ENCODE results near the gene RDH5.

Gene RDH5, protein sequence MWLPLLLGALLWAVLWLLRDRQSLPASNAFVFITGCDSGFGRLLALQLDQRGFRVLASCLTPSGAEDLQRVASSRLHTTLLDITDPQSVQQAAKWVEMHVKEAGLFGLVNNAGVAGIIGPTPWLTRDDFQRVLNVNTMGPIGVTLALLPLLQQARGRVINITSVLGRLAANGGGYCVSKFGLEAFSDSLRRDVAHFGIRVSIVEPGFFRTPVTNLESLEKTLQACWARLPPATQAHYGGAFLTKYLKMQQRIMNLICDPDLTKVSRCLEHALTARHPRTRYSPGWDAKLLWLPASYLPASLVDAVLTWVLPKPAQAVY
- total RNA-seq: 1.2 to 3.5 (median 1.3) reads per million in 3 donors

DNA sequence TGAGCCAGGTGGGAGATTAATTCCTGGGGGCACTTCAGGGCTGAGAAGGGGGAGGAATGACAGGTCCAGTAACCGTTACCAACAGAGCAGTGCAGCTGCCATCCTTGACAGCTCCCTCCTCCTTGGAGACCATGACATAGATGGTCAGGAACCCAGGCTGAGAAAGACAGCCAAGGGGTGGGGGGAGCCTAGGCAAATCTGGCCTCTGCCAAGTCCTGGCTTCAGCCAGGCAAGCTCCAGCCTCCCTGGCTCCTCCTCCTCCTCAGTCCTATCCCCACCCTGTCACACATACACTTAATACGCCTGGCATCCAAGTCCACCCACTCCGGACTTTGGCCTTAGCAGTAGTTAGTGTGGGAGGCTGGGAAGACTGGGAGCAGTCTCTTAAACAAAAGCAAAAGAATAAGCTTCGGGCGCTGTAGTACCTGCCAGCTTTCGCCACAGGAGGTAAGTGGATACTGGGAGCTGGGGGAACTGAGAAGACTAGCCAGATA is at the start of gene RDH5:
TSS of gene RDH5 (plus strand) at position 323 of the 494 bp plus-strand sequence. CDS start 792 bp downstream, outside the sequence.
- no peak within 1 kb of the TSS for H3K27ac ChIP-seq (ENCODE audit: insufficient read depth, low read length, poor library complexity, severe bottlenecking)
- H3K27me3 ChIP-seq (replicated peaks; ENCODE audit: control insufficient read depth, insufficient read depth, low read length, poor library complexity, severe bottlenecking): no peaks in the 10 kb centered on the region
- DNase-seq: no peak
- H3K9me3 ChIP-seq (ENCODE audit: control insufficient read depth, low read length): no peaks in the 10 kb centered on the region
- H3K4me1 ChIP-seq (ENCODE audit: control insufficient read depth, insufficient read depth, low read length, poor library complexity, severe bottlenecking): peaks cover 21% of the 10 kb centered on the region
- no peak within 1 kb of the TSS for H3K4me3 ChIP-seq (ENCODE audit: insufficient read depth, low read depth, low read length, poor library complexity, severe bottlenecking)
- peaks cover 16% of the 10 kb centered on the region for H3K36me3 ChIP-seq (ENCODE audit: control insufficient read depth, insufficient read depth, low read length)

DNA sequence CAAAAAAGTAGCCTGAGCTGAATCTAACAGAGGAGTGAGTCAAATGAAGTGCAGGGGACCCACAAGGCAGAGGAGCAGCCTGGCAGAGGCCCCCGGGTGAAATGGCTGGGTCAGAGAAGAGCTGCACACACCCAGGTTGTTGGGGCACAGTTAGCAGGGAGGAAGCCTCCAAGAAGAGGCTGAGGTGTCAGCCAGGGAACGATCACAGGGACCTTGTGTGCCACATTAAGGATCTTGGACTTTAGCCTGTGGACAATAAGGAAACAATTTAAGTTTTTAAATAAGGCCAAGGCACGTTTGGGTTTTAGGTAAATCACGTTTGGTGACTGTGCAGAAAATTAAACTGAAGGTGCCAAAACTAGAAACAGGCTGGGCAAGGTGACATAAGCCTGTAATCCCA is 48.4 kb upstream of the RDH5 start:
- Histone ChIP-seq H3K9me3 (ENCODE audit: control insufficient read depth, low read length) (no peaks in the 10 kb centered on the region), H3K36me3 (ENCODE audit: control insufficient read depth, insufficient read depth, low read length) (no peaks in the 10 kb centered on the region), H3K27me3 (replicated peaks; ENCODE audit: control insufficient read depth, insufficient read depth, low read length, poor library complexity, severe bottlenecking) (no peaks in the 10 kb centered on the region), H3K4me1 (ENCODE audit: control insufficient read depth, insufficient read depth, low read length, poor library complexity, severe bottlenecking) (no peaks in the 10 kb centered on the region), H3K4me3 (ENCODE audit: insufficient read depth, low read depth, low read length, poor library complexity, severe bottlenecking) (no peak overlapping the region), H3K27ac (ENCODE audit: insufficient read depth, low read length, poor library complexity, severe bottlenecking) (no peak overlapping the region)
- DNase-seq: no peak

- no peaks in the 10 kb centered on the region for H3K4me1 ChIP-seq (ENCODE audit: control insufficient read depth, insufficient read depth, low read length, poor library complexity, severe bottlenecking)
- no peak overlapping the region for H3K27ac ChIP-seq (ENCODE audit: insufficient read depth, low read length, poor library complexity, severe bottlenecking)
- no peaks in the 10 kb centered on the region for H3K9me3 ChIP-seq (ENCODE audit: control insufficient read depth, low read length)
- no peak for DNase-seq
- no peaks in the 10 kb centered on the region for H3K27me3 ChIP-seq (replicated peaks; ENCODE audit: control insufficient read depth, insufficient read depth, low read length, poor library complexity, severe bottlenecking)
- no peaks in the 10 kb centered on the region for H3K36me3 ChIP-seq (ENCODE audit: control insufficient read depth, insufficient read depth, low read length)
- no peak overlapping the region for H3K4me3 ChIP-seq (ENCODE audit: insufficient read depth, low read depth, low read length, poor library complexity, severe bottlenecking)
These were observed 46.6 kb upstream of the RDH5 start for GRCh38 chr12:55673638-55674037.

DNA sequence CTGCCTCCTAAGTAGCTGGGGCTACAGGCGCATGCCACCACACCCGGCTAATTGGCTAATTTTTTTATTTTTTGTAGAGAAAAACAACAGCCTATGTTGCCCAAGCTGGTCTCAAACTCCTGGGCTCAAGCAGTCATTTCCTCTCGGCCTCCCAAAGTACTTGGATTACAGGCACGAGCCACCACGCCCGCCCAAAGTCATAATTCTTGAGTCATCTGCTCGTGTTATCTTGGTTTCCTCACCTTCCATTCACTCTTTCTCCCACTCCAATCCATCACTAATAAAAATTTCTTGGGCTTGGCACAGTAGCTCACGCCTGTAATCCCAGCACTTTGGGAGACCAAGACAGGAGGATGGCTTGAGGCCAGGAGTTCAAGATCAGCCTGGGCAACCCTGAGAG is 44.5 kb upstream of the RDH5 start:
- no peaks in the 10 kb centered on the region for H3K4me1 ChIP-seq (ENCODE audit: control insufficient read depth, insufficient read depth, low read length, poor library complexity, severe bottlenecking)
- no peak overlapping the region for H3K27ac ChIP-seq (ENCODE audit: insufficient read depth, low read length, poor library complexity, severe bottlenecking)
- H3K27me3 ChIP-seq (replicated peaks; ENCODE audit: control insufficient read depth, insufficient read depth, low read length, poor library complexity, severe bottlenecking): peaks cover 3% of the 10 kb centered on the region
- H3K36me3 ChIP-seq (ENCODE audit: control insufficient read depth, insufficient read depth, low read length): no peaks in the 10 kb centered on the region
- no peak for DNase-seq
- no peak overlapping the region for H3K4me3 ChIP-seq (ENCODE audit: insufficient read depth, low read depth, low read length, poor library complexity, severe bottlenecking)
- H3K9me3 ChIP-seq (ENCODE audit: control insufficient read depth, low read length): no peaks in the 10 kb centered on the region

GRCh38 chr12:55676707-55677106 is 43.5 kb upstream of the RDH5 start:
- Histone ChIP-seq H3K4me3 (ENCODE audit: insufficient read depth, low read depth, low read length, poor library complexity, severe bottlenecking) (no peak overlapping the region), H3K27ac (ENCODE audit: insufficient read depth, low read length, poor library complexity, severe bottlenecking) (no peak overlapping the region), H3K9me3 (ENCODE audit: control insufficient read depth, low read length) (no peaks in the 10 kb centered on the region), H3K4me1 (ENCODE audit: control insufficient read depth, insufficient read depth, low read length, poor library complexity, severe bottlenecking) (no peaks in the 10 kb centered on the region), H3K36me3 (ENCODE audit: control insufficient read depth, insufficient read depth, low read length) (no peaks in the 10 kb centered on the region), H3K27me3 (replicated peaks; ENCODE audit: control insufficient read depth, insufficient read depth, low read length, poor library complexity, severe bottlenecking) (peaks cover 9% of the 10 kb centered on the region)
- DNase-seq: no peak

DNA sequence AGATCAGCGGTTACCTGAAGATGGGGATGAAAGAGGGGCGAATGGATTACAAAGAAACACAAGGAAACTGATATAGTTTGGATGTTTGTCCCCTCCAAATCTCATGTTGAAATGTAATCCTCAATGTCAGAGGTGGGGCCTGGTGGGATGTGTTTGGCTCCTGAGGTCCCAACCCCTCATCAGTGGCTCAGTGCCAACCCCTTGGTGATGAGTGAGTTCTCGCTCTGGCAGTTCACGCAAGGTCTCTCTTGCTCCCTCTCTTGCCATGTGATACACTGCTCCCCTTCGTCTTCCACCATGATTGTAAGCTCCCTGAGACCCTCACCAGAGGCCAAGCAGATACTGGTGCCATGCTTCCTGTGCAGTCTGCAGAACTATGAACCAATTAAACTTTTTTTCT is 40.5 kb upstream of the RDH5 start:
- no peaks in the 10 kb centered on the region for H3K9me3 ChIP-seq (ENCODE audit: control insufficient read depth, low read length)
- no peak overlapping the region for H3K27ac ChIP-seq (ENCODE audit: insufficient read depth, low read length, poor library complexity, severe bottlenecking)
- H3K36me3 ChIP-seq (ENCODE audit: control insufficient read depth, insufficient read depth, low read length): no peaks in the 10 kb centered on the region
- no peak for DNase-seq
- no peak overlapping the region for H3K4me3 ChIP-seq (ENCODE audit: insufficient read depth, low read depth, low read length, poor library complexity, severe bottlenecking)
- H3K27me3 ChIP-seq (replicated peaks; ENCODE audit: control insufficient read depth, insufficient read depth, low read length, poor library complexity, severe bottlenecking): peaks cover 10% of the 10 kb centered on the region
- no peaks in the 10 kb centered on the region for H3K4me1 ChIP-seq (ENCODE audit: control insufficient read depth, insufficient read depth, low read length, poor library complexity, severe bottlenecking)

DNA sequence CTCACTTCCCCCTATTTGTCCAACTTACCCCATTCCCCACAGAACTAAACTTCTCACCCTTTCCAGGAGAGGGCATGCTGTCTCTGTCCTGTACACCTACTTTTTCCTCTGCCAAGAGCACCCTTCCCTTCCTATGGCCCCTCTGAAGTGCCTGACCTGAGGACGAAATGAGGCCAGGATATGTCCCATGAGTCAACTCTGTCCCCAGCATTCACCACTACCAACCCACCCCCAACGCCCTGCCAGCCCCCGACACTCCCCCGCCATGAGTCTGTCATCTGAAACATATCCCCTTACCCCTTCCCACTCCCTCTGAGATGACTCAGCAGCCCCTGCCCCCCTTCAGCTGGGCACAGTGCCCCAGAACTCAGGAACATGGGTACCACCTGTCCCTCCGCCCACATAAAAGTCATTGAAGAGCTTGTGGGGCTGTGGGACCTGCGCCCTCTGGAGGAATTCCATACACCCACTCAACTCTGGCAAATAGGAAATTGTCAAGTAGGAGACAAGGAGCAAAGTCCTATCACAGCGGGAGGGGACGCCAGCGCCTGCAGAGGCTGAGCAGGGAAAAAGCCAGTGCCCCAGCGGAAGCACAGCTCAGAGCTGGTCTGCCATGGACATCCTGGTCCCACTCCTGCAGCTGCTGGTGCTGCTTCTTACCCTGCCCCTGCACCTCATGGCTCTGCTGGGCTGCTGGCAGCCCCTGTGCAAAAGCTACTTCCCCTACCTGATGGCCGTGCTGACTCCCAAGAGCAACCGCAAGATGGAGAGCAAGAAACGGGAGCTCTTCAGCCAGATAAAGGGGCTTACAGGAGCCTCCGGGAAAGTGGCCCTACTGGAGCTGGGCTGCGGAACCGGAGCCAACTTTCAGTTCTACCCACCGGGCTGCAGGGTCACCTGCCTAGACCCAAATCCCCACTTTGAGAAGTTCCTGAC is 38.8 kb upstream of the RDH5 start:
- no peaks in the 10 kb centered on the region for H3K4me1 ChIP-seq (ENCODE audit: control insufficient read depth, insufficient read depth, low read length, poor library complexity, severe bottlenecking)
- H3K27me3 ChIP-seq (replicated peaks; ENCODE audit: control insufficient read depth, insufficient read depth, low read length, poor library complexity, severe bottlenecking): peaks cover 10% of the 10 kb centered on the region
- no peak overlapping the region for H3K4me3 ChIP-seq (ENCODE audit: insufficient read depth, low read depth, low read length, poor library complexity, severe bottlenecking)
- no peaks in the 10 kb centered on the region for H3K36me3 ChIP-seq (ENCODE audit: control insufficient read depth, insufficient read depth, low read length)
- no peak overlapping the region for H3K27ac ChIP-seq (ENCODE audit: insufficient read depth, low read length, poor library complexity, severe bottlenecking)
- DNase-seq: no peak
- H3K9me3 ChIP-seq (ENCODE audit: control insufficient read depth, low read length): no peaks in the 10 kb centered on the region

GRCh38 chr12:55682087-55682796 is 38.0 kb upstream of the RDH5 start:
- DNase-seq: no peak
- Histone ChIP-seq H3K27ac (ENCODE audit: insufficient read depth, low read length, poor library complexity, severe bottlenecking) (no peak overlapping the region), H3K27me3 (replicated peaks; ENCODE audit: control insufficient read depth, insufficient read depth, low read length, poor library complexity, severe bottlenecking) (peaks cover 10% of the 10 kb centered on the region), H3K4me1 (ENCODE audit: control insufficient read depth, insufficient read depth, low read length, poor library complexity, severe bottlenecking) (no peaks in the 10 kb centered on the region), H3K9me3 (ENCODE audit: control insufficient read depth, low read length) (no peaks in the 10 kb centered on the region), H3K36me3 (ENCODE audit: control insufficient read depth, insufficient read depth, low read length) (no peaks in the 10 kb centered on the region), H3K4me3 (ENCODE audit: insufficient read depth, low read depth, low read length, poor library complexity, severe bottlenecking) (no peak overlapping the region)

DNA sequence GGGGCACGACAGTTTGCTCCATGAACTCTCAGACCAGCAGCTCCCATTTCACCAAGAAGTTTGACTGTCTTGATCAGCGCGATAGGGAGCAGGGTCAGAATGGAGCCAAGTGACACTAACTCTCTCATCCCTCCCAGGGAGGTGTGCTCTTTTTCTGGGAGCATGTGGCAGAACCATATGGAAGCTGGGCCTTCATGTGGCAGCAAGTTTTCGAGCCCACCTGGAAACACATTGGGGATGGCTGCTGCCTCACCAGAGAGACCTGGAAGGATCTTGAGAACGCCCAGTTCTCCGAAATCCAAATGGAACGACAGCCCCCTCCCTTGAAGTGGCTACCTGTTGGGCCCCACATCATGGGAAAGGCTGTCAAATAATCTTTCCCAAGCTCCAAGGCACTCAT is 36.5 kb upstream of the RDH5 start:
- H3K27ac ChIP-seq (ENCODE audit: insufficient read depth, low read length, poor library complexity, severe bottlenecking): no peak overlapping the region
- no peaks in the 10 kb centered on the region for H3K36me3 ChIP-seq (ENCODE audit: control insufficient read depth, insufficient read depth, low read length)
- H3K4me1 ChIP-seq (ENCODE audit: control insufficient read depth, insufficient read depth, low read length, poor library complexity, severe bottlenecking): no peaks in the 10 kb centered on the region
- H3K9me3 ChIP-seq (ENCODE audit: control insufficient read depth, low read length): no peaks in the 10 kb centered on the region
- no peak overlapping the region for H3K4me3 ChIP-seq (ENCODE audit: insufficient read depth, low read depth, low read length, poor library complexity, severe bottlenecking)
- H3K27me3 ChIP-seq (replicated peaks; ENCODE audit: control insufficient read depth, insufficient read depth, low read length, poor library complexity, severe bottlenecking): peaks cover 10% of the 10 kb centered on the region
- no peak for DNase-seq

Measured in effector memory CD4-positive, alpha-beta T cell (primary cell).